Globus pallidus (tissue), 1 donor: ENCODE data around the gene HSD17B11.
"Not testable (repeated sequence)": the region's sequence is repeated elsewhere in the genome, so short reads cannot be mapped to it uniquely, and the experiment has no call there.

Experiments used
- DNase-seq: peaks from one replicate; pipeline ENCODE4 v3.0.0-alpha.2; 2015; ENCODE audit warnings: low spot score

HSD17B11 gene

GRCh38 chr4:87356832-87357526 lies 34.0 kb downstream of the HSD17B11 start:
- no peak for DNase-seq

GRCh38 chr4:87354168-87355102 lies 36.6 kb downstream of the HSD17B11 start:
- no peak for DNase-seq

DNA sequence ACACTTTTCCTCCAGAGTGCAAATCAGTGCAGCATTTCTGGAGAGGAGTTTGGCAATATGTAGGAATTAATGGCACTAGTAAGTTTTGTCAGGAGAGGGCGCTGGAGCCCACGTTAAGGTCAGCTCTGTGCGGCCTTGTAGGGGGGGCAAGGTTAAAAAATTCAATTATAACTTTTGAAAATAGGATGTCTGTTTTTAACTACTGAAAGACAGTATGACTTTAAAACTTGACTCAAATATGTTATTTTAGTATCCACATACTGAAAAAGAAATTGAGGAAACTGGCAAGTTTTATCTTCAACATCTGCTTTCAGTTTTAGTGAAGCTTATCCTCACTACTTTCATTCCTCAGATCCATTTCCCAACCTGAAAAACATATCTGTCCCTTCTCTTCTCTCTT lies 37.4 kb downstream of the HSD17B11 start:
- DNase-seq, result peak; percentile 33

DNA sequence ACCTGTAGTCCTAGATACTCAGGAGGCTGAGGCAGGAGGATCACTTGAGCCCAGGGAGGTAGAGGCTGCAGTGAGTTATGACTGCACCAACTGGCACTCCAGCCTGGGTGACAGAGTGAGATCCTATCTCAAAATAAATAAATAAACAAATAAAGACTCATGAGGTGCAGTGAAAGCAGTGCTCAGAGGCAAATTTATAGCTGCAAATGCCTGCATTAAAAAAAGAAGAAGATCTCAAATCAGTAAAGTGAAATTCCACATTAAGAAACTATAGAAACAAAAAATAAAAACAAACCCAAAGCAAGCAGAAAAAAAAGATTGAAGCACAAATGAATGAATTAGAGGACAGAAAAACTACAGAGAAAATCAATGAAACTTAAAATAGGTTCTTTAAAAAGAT lies 45.8 kb downstream of the HSD17B11 start:
- no peak for DNase-seq

- DNase-seq, result no peak
Observed at GRCh38 chr4:87342872-87343271, 48.1 kb downstream of the HSD17B11 start.

GRCh38 chr4:87341954-87342635 lies 48.9 kb downstream of the HSD17B11 start:
- DNase-seq, result not testable (repeated sequence)

DNA sequence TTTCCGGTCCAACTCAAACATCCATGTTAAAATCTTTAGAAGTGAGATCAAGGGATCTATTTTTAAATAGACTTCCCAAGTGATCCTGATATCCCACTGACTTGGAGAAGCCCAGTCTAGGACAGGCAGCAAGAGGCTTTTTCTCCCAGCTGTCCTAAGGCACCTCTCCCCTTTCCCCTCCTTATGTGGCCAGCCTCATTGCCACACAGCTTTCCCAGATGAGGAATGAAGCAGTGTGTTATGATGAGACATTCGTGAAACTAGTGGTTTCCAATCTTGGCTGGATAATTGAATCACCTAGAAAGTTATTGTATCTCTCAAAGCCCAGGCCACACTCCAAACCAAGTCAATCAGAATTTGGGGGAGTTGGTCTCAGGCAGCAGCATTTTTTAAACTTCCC lies 51.5 kb downstream of the HSD17B11 start:
- no peak for DNase-seq

DNA sequence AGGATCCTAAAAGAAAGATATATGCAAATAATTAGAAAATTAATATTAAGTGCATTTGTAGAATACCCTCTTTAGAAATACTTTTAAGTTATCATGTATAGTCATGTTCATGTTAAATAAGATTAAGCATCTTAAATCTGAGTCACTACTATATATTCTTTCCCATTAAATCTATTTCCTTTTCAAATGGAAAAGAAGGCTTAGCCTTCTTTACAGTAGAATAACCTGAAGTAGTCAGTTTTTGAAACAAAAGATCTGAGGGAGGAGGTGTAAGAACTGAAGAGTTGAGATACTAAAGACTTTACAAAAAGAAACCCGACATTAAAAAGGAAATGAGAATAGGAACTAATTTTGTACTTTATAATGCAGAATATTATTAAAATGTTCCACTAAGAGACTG lies 53.6 kb downstream of the HSD17B11 start:
- no peak for DNase-seq

- no peak for DNase-seq
Observed at GRCh38 chr4:87333267-87333666, 57.7 kb downstream of the HSD17B11 start.

DNA sequence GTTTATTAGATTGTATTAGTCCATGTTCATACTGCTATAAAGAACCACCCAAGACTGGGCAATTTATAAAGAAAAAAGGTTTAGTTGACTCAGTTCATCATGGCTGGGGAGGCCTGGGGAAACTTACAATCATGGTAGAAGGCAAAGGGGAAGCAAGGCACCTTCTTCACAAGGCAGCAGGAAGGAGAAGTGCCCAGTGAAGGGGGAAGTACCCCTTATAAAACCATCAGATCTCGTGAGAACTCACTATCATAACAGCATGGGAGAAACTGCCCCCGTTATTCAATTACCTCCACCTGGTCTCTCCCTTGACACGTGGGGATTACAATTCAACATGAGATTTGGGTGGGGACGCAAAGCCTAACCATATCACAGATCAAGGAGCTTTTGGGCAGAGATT lies 60.2 kb downstream of the HSD17B11 start:
- no peak for DNase-seq

GRCh38 chr4:87327136-87327535 lies 63.9 kb downstream of the HSD17B11 start:
- DNase-seq, result no peak

DNA sequence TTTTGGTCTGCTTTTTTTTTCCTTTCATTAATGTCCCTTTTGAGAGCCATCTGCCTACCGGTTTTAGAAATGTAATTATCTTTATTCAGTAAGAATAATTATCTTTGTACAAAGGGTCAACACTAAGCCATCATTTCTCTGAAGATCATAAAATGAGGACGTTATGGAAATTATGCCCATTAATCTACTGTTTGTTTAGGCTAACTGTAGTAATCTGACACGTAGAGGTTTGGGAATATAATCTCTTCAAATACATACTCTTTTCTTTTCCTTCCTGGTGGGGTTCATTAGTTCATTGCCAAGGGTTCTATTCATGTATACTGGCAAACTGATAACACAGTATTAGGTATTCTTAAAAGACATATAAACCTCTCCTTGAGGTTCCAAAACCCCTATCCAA lies 64.5 kb downstream of the HSD17B11 start:
- DNase-seq, result no peak

DNA sequence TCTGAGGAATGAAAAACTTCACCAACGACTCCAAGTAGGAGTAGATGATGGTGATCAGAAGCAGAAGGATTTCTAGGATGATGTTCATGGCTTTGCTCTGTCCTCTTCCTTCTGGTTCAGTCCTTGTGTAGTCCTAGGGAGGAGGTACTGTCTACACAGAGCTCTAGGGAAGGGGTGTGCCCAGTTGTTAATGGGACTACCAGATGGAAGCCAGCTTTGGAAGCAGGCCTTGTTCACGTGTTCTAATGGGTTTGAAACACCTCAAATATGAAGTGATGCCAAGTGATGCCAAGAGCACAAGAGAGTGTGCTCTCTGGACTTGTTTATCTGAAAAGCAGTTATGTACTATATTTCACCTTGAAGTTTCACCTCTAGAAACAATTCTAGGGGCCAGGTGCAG lies 68.2 kb downstream of the HSD17B11 start, which contains the start of gene HSD17B13:
HSD17B13 (minus strand) TSS at position 129 of the 400 bp plus-strand sequence; CDS start at position 88, 41 bp downstream.
- no peak for DNase-seq

GRCh38 chr4:87321888-87322287 lies 69.1 kb downstream of the HSD17B11 start:
- DNase-seq, result no peak

DNA sequence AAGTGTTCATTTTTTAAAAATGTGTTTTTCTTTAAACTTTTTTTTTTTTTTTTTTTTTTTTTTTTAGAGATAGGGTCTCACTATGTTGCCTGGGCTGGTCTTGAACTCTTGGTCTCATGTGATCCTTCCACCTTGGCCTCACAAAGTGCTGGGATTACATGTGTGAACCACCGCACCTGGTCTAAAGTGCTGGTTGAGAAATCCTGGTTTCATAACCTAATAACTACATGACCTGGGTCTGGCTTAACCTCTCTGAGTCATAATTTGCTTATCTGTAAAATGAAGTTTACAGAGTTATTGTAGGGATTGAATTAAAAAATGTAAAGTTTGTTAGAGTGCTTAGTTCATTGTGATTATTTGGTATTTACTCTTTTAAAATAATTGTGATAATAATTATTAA lies 73.5 kb downstream of the HSD17B11 start:
- no peak for DNase-seq

DNA sequence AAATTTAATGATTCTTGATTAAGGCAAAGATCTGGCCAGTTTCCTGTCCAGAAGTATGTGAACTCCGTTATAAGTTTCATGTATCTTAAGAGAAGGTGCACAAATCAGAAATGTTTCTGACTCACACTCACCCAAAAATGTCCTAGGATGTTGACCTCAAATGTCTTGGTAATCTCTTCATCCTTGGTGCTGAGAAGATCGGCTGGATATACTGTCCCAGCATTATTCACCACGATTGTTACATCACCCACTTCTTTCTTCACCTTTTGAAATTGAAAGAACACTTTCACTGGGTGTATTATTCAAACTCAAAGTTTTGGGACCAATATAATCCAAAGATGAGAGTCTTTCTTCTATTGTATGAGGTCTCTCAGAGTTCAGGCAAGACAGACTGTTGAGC lies 74.0 kb downstream of the HSD17B11 start:
- no peak for DNase-seq

DNA sequence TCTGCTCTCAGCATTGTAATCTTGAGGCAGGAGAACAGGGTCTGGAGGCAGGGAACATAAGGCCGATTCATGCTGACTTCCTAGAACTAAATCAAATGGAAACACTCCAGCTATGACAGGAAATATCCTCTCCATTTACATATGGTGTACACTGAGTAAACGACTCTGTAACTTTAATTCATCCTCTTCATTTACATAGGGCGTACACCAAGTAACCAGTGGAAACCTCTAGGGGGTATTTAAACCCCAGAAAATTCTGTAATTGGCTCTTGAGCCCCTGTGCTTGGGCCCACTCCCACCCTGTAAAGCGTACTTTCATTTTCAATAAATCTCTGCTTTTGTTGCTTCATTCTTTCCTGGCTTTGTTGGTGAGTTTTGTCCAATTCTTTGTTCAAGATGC lies 76.0 kb downstream of the HSD17B11 start:
- DNase-seq, result not testable (repeated sequence)

GRCh38 chr4:87313756-87314155 lies 77.2 kb downstream of the HSD17B11 start:
- DNase-seq, result no peak

DNA sequence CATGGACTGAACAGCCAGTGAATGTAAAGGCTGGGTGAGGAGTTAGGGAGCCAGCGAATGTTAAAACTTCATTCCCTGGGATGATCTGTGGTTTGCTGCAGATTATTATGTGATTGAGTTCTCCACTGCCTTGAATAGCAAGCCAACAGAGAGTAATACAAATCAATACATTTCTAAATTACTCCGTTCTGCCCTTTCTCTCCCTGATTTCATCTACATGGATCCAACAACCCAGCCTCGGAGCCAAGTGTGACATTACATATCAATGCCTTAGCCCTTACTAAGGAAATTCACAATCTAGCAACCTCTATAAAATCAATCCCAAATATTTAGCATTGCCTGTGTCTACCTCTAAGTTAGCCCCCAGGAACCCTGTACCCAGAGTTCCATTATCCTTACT lies 79.3 kb downstream of the HSD17B11 start:
- no peak for DNase-seq

- no peak for DNase-seq
Observed at GRCh38 chr4:87310691-87311335, 80.2 kb downstream of the HSD17B11 start.

DNA sequence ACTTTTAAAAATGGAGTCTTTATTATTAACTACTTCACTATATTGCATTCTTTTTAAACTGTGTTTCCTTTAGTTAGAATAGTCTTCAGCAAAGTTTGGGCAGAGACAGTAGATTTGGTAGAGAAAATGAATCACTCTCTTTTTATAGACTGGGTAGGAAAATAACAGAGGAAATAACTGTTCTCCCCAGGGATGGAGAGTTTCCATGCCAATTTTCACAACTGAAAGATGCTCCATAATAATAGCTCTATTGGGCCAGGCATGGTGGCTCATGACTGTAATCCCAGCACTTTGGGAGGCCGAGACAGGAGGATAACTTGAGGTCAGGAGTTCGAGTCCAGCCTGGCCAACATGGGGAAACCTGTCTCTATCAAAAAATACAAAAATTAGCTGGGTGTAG lies 81.4 kb downstream of the HSD17B11 start:
- DNase-seq, result no peak

- DNase-seq, result no peak
Observed at GRCh38 chr4:87306056-87306455, 84.9 kb downstream of the HSD17B11 start.
